OCI-LY7 (cell line): ENCODE data around the gene ESPNL. TPM values are rescaled to one million over a fixed set of nuclear protein-coding genes. Genes with fewer than 3 reads are reported as not detected.

Experiments
- BruUV-seq: library from RNA; stranded (reverse); fragments of 400-500 nt; replicated peaks from 2 replicates; lab custom pipeline; 2021; lab: Mats Ljungman, UMichigan
- CTCF ChIA-PET: fragments of 300-600 bp; sonication (Branson Sonifier 250); formaldehyde crosslinking; loops from one replicate; lab custom pipeline; 2022; ENCODE audit warnings: antibody characterized with exemption; ENCODE audit not compliant: unreplicated experiment; lab: Charles Lee
- POLR2A ChIA-PET: fragments of 300-600 bp; sonication (Branson Sonifier 250); formaldehyde crosslinking; loops from one replicate; lab custom pipeline; 2022; ENCODE audit warnings: antibody characterized with exemption; lab: Charles Lee
- DNase-seq: peaks from one replicate; pipeline ENCODE4 v3.0.0-alpha.2; 2015; ENCODE audit warnings: low spot score
- H2AFZ ChIP-seq: fragments of 200-600 bp; sonication (generic), shearing (Covaris generic); 2 replicates; pipeline ENCODE4 v1.6.1; 2014; ENCODE audit warnings: mild to moderate bottlenecking, antibody characterized with exemption, low read length, moderate library complexity
- H3K27ac ChIP-seq: fragments of 200-600 bp; sonication (generic); 2 replicates; pipeline ENCODE4 v1.5.1; 2014; ENCODE audit warnings: mixed run types, low read depth, mild to moderate bottlenecking, moderate library complexity, low read length, inconsistent platforms; ENCODE audit not compliant: poor library complexity, severe bottlenecking
- H3K36me3 ChIP-seq: fragments of 200-600 bp; sonication (generic); 2 replicates; pipeline ENCODE4 v1.6.1; 2014; ENCODE audit warnings: mild to moderate bottlenecking, antibody characterized with exemption, low read length, moderate library complexity, mixed read lengths; ENCODE audit not compliant: insufficient read depth
- H3K4me1 ChIP-seq: fragments of 200-600 bp; sonication (generic); 2 replicates; pipeline ENCODE4 v1.5.1; 2014; ENCODE audit warnings: mild to moderate bottlenecking, low read length; ENCODE audit not compliant: insufficient read depth, poor library complexity, severe bottlenecking
- H3K4me2 ChIP-seq: fragments of 200-600 bp; sonication (generic); 2 replicates; pipeline ENCODE4 v1.6.1; 2014; ENCODE audit warnings: mild to moderate bottlenecking, low read length
- H3K4me3 ChIP-seq: fragments of 200-600 bp; sonication (generic); 2 replicates; pipeline ENCODE4 v1.5.1; 2014; ENCODE audit warnings: mild to moderate bottlenecking, low read depth, low read length; ENCODE audit not compliant: poor library complexity, severe bottlenecking
- H3K79me2 ChIP-seq: fragments of 200-600 bp; sonication (generic); 2 replicates; pipeline ENCODE4 v1.6.1; 2016; ENCODE audit warnings: low read depth, mild to moderate bottlenecking, low read length, moderate library complexity, mixed read lengths; ENCODE audit not compliant: insufficient read depth
- H3K9me2 ChIP-seq: fragments of 200-600 bp; sonication (generic); 2 replicates; pipeline ENCODE4 v1.6.1; 2016; ENCODE audit warnings: mild to moderate bottlenecking, low read length, mixed read lengths; ENCODE audit not compliant: insufficient read depth
- H3K9me3 ChIP-seq: fragments of 200-600 bp; sonication (generic); 2 replicates; pipeline ENCODE4 v1.6.1; 2014; ENCODE audit warnings: mild to moderate bottlenecking, mixed run types, low read length, mixed read lengths
- H4K20me1 ChIP-seq: fragments of 200-600 bp; sonication (generic); 2 replicates; pipeline ENCODE4 v1.6.1; 2014; ENCODE audit warnings: mild to moderate bottlenecking, antibody characterized with exemption, low read length, moderate library complexity, mixed read lengths; ENCODE audit not compliant: insufficient read depth
- EZH2phosphoT487 ChIP-seq: fragments of 200-600 bp; sonication (generic); IDR thresholded peaks from 2 replicates; pipeline ENCODE4 v1.6.1; 2018; ENCODE audit warnings: low read depth, borderline replicate concordance, mild to moderate bottlenecking, mixed run types, antibody characterized with exemption, low read length, moderate library complexity, mixed read lengths
- intact Hi-C: fragments of 100-400 bp; cut with micrococcal nuclease; formaldehyde crosslinking; loops from one replicate; pipeline ENCODE4 v1.10.0; 2022; ENCODE audit not compliant: unreplicated experiment
- total RNA-seq, 2 experiments: library from RNA; depleted of rRNA in 1 of 2; stranded (reverse); fragments of >200 nt in 1 of 2; shearing (Covaris generic) in 1 of 2; gene quantifications; 2 replicates each; pipeline ENCODE4 v1.2.3, GENCODE V29; 2014 to 2022
- TF ChIP-seq, protein P1 (sequence below): fragments of 200-600 bp; sonication (generic); conservative IDR thresholded peaks from 2 replicates; pipeline ENCODE4 v1.5.1; 2014; ENCODE audit warnings: mild to moderate bottlenecking, antibody characterized with exemption, low read length, moderate library complexity, mixed read lengths

ESPNL gene
- total RNA-seq, 2 experiments from 2014 or later: 5.0 to 7.7 TPM

DNA sequence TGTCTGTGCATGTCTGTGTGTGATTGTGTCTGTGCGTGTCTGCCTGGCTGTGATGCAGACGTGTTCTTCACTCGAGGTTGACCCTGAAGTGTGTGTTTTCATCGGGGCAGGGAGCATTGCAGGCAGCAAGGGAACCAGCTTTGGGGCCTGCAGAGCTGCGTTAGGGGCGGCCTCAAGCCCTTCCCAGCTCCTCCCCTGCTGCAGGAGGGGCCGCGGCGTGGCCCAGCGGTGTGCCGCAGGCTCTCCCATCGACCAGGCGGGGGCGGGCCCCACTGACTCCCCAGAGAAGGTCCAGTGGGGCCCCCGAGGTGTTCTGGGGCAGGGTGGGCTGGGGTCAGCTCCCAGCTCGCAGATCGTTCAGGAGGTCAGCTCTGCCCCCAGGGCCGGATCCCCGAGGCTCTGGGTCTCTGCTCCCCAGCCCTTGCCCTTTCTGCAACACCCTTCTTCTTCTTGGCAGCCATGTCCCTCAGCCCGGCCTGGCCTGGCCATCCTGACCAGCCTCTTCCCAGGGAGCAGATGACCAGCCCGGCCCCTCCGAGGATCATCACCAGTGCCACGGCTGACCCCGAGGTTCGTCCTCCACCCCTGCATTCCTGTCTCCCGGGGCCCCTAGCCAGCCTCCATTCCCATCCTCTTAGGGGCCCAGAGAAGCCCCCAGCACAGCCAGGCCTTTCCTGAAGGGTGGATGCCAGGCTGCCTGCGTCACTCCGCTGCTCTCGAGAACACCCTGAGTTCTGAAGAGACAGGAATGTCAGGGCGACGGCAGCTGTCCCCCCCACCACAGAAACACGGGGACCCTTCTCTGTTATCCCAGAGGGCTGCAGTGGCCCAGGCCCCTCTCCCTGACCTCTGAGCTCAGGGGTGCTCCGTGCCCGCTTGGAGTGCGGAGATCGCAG lies 27.3 kb downstream of the ESPNL start:
- intact Hi-C loops: no loop called here
- Histone ChIP-seq H3K9me2 (no peaks in the 10 kb centered on the region), H3K4me2 (no peak overlapping the region), H3K36me3 (no peaks in the 10 kb centered on the region), H2AFZ (no peak overlapping the region), H3K4me1 (no peaks in the 10 kb centered on the region), H3K27ac (no peak overlapping the region), H3K9me3 (peaks cover 8% of the 10 kb centered on the region; the same call in 1 of the 2 replicates), H4K20me1 (no peaks in the 10 kb centered on the region), H3K79me2 (no peaks in the 10 kb centered on the region), H3K4me3 (no peak overlapping the region)
- no TSS peak for BruUV-seq
- DNase-seq: no peak
- POLR2A ChIA-PET: no interaction called here
- CTCF ChIA-PET: interaction anchor here (0.7 kb wide), 1 partner anchor 18 kb away, joined by 4 read pairs; no protein-coding TSS in a partner anchor
- TF ChIP-seq, protein P1, sequence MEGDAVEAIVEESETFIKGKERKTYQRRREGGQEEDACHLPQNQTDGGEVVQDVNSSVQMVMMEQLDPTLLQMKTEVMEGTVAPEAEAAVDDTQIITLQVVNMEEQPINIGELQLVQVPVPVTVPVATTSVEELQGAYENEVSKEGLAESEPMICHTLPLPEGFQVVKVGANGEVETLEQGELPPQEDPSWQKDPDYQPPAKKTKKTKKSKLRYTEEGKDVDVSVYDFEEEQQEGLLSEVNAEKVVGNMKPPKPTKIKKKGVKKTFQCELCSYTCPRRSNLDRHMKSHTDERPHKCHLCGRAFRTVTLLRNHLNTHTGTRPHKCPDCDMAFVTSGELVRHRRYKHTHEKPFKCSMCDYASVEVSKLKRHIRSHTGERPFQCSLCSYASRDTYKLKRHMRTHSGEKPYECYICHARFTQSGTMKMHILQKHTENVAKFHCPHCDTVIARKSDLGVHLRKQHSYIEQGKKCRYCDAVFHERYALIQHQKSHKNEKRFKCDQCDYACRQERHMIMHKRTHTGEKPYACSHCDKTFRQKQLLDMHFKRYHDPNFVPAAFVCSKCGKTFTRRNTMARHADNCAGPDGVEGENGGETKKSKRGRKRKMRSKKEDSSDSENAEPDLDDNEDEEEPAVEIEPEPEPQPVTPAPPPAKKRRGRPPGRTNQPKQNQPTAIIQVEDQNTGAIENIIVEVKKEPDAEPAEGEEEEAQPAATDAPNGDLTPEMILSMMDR: no peak
- no peak for TF ChIP-seq EZH2phosphoT487

GRCh38 chr2:238128061-238128440 lies 27.9 kb downstream of the ESPNL start:
- Histone ChIP-seq H2AFZ (no peak overlapping the region), H3K36me3 (no peaks in the 10 kb centered on the region), H3K4me2 (no peak overlapping the region), H3K9me3 (peaks cover 8% of the 10 kb centered on the region; the same call in 1 of the 2 replicates), H3K4me1 (no peaks in the 10 kb centered on the region), H3K27ac (no peak overlapping the region), H3K4me3 (no peak overlapping the region), H3K79me2 (no peaks in the 10 kb centered on the region), H4K20me1 (no peaks in the 10 kb centered on the region), H3K9me2 (no peaks in the 10 kb centered on the region)
- BruUV-seq: no TSS peak
- POLR2A ChIA-PET: interaction anchor here (0.9 kb wide), 1 partner anchor 19 kb away, joined by 6 read pairs; no protein-coding TSS in a partner anchor
- intact Hi-C loops: no loop called here
- no peak for DNase-seq
- TF ChIP-seq EZH2phosphoT487: no peak
- TF ChIP-seq, protein P1: no peak
- CTCF ChIA-PET: no interaction called here
